ENCODE results near the gene ANKRD28. TPM values are rescaled to one million over a fixed set of nuclear protein-coding genes. Genes with fewer than 3 reads are reported as not detected.

ANKRD28 gene
- total and polyA plus RNA-seq, 2 of the 4 experiments (the other 2 are of a cell fraction): 52.6 to 211 TPM

DNA sequence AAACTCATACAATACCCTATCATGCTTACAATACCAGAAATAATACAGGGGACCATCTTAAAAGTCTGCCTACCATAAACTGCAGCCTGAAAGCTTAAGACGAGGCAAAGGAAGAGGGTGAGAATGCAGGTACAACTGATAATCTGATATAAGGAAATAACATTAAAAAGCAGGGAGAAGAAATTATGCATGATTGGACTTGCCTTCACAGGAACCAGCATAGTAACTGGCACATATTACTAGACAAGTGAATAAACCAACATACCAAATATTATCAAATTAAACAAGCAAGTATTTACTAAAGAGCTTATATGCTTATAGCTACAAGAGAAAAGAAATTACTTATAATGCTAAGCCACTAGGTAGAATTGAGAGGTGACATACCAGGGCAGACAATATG, 18.7 kb downstream of the ANKRD28 start:
- Histone ChIP-seq H2BK120ac (ENCODE audit: low read depth, low read length) (no peak overlapping the region), H2BK20ac (ENCODE audit: low read depth, low read length) (no peak overlapping the region), H3K4me3 (ENCODE audit: insufficient read depth, low read depth, low read length) (no peak overlapping the region), H2AK9ac (replicated peaks; ENCODE audit: low read depth, low read length, poor library complexity) (no peak overlapping the region), H3K56ac (ENCODE audit: extremely low read depth, insufficient read depth, low read length) (no peak overlapping the region), H3K27ac (ENCODE audit: insufficient read depth, low read length) (no peak overlapping the region), H3K14ac (replicated peaks; ENCODE audit: low read depth, low read length) (no peak overlapping the region), H4K8ac (ENCODE audit: low read depth in 2 of 2, low read length in 2 of 2) (no peak overlapping the region), H4K91ac (ENCODE audit: insufficient read depth, low read depth, low read length) (no peak overlapping the region), H3K4ac (ENCODE audit: low read depth, low read length) (no peak overlapping the region), H3K4me1 (ENCODE audit: control insufficient read depth, insufficient read depth, low read length) (peaks cover 12% of the 10 kb centered on the region), H3K36me3 (ENCODE audit: control insufficient read depth, insufficient read depth, low read length) (peaks cover 11% of the 10 kb centered on the region), H3K79me1 (ENCODE audit: low read depth in 1 of 2, low read length in 2 of 2) (peaks cover 24 to 37% of the 10 kb centered on the region in 2 experiments), H3K27me3 (ENCODE audit: control insufficient read depth, insufficient read depth, low read length) (no peaks in the 10 kb centered on the region), H2BK5ac (ENCODE audit: low read depth, low read length, poor library complexity, severe bottlenecking) (peak overlapping the region; percentile 15), H3K23ac (ENCODE audit: low read depth, low read length) (no peak overlapping the region; the same call in 1 of the 2 replicates), H3K18ac (ENCODE audit: low read depth, low read length) (no peak overlapping the region), H2BK15ac (ENCODE audit: low read depth, low read length) (no peak overlapping the region), H2AFZ (replicated peaks; ENCODE audit: low read length, poor library complexity) (no peak overlapping the region), H3K9ac (ENCODE audit: low read depth, low read length) (no peak overlapping the region), H4K5ac (ENCODE audit: low read depth, low read length) (no peak overlapping the region), H3K9me3 (ENCODE audit: control insufficient read depth, insufficient read depth, low read length) (no peaks in the 10 kb centered on the region), H3K9me1 (ENCODE audit: insufficient read depth, low read length) (no peaks in the 10 kb centered on the region), H2AK5ac (ENCODE audit: low read depth, low read length) (no peak overlapping the region), H4K20me1 (ENCODE audit: insufficient read depth, low read length) (peaks cover 4% of the 10 kb centered on the region; the same call in 1 of the 2 replicates), H3K4me2 (ENCODE audit: low read depth, low read length) (no peak overlapping the region)
- no CpG with 5 or more reads among the region's 1 CpG for WGBS, 2 experiments (ENCODE audit: extremely low coverage in 2 of 2, insufficient read length in 1 of 2)
- TF ChIP-seq FOS (IDR thresholded peaks at IDR 0.05; ENCODE audit: low read depth, low read length): no peak
- no peak for TF ChIP-seq MXI1 (IDR thresholded peaks at IDR 0.05; ENCODE audit: borderline replicate concordance, low read depth, low read length)
- dilution Hi-C loops (cut with HindIII; ENCODE audit: low sequenced_read_pairs, unreplicated experiment) (no loop called here), intact Hi-C loops (cut with micrococcal nuclease) (no loop called here), in situ Hi-C loops (cut with MboI; ENCODE audit: low sequenced_read_pairs) (no loop called here)
- no TSS peak for BruUV-seq (replicated peaks)
- ATAC-seq (ENCODE audit: low read depth): no peak
- CTCF ChIA-PET: no interaction called here
- no peak for DNase-seq
- POLR2A ChIA-PET (ENCODE audit: unreplicated experiment): no interaction called here

Measured in IMR-90 (cell line).